Mucosa of descending colon (tissue), 3 donors: ENCODE data around the gene STUM. TPM values are rescaled to one million over a fixed set of nuclear protein-coding genes. Genes with fewer than 3 reads are reported as not detected.

Experiments used
- ATAC-seq: fragments of 200-7000 bp; cut with Tn5 transposase; one replicate; pipeline ENCODE4 v1.9.1; 2020; ENCODE audit warnings: mild to moderate bottlenecking, moderate library complexity
- DNase-seq, 3 donors: peaks; one replicate each; pipeline ENCODE4 v3.0.0-alpha.2; 2020
- H3K36me3 ChIP-seq: fragments of 200-600 bp; one replicate; pipeline ENCODE4 v1.8.0; 2021; ENCODE audit warnings: low read depth, mild to moderate bottlenecking
- H3K4me1 ChIP-seq: fragments of 200-600 bp; one replicate; pipeline ENCODE4 v1.8.0; 2021; ENCODE audit warnings: low read depth, mild to moderate bottlenecking
- H3K4me3 ChIP-seq: fragments of 200-600 bp; one replicate; pipeline ENCODE4 v1.8.0; 2021; ENCODE audit warnings: mild to moderate bottlenecking
- H3K9me3 ChIP-seq: fragments of 200-600 bp; one replicate; pipeline ENCODE4 v1.8.0; 2021; ENCODE audit warnings: mild to moderate bottlenecking
- intact Hi-C, 2 donors: fragments of 100-400 bp; cut with DNase I in 1 of 2; cut with micrococcal nuclease in 1 of 2; formaldehyde crosslinking; loops; one replicate each; pipeline versions ENCODE4 v1.11.0 to v1.11.1; 2022; cut with DNase I, micrococcal nuclease
- total RNA-seq, 3 donors: library from RNA; stranded (reverse); fragmentation: NEBNext Ultra II Directional in 2 of 3; extraction: Animal tissue kit (Norgen Biotek cat#: 25700) in 2 of 3; gene quantifications; one replicate each; pipeline versions ENCODE4 v1.2.1 to v1.2.4, GENCODE V29; 2021 to 2023
- TF ChIP-seq, protein P1 (sequence below): fragments of 200-600 bp; IDR thresholded peaks from one replicate; pipeline ENCODE4 v1.8.0; 2022; ENCODE audit warnings: antibody characterized with exemption, mild to moderate bottlenecking
- donor health status: DM: no; HTN: no; CAD: no; lungs with moderate emphysema.
- donor health status: DM: no; HTN: no; CAD: no.
- donor health status: DM: no; HTN: yes; CAD: no.

The STUM gene
- total RNA-seq, 3 donors from 2014 or later = 1.2 to 18.4 (median 4.9) TPM

DNA sequence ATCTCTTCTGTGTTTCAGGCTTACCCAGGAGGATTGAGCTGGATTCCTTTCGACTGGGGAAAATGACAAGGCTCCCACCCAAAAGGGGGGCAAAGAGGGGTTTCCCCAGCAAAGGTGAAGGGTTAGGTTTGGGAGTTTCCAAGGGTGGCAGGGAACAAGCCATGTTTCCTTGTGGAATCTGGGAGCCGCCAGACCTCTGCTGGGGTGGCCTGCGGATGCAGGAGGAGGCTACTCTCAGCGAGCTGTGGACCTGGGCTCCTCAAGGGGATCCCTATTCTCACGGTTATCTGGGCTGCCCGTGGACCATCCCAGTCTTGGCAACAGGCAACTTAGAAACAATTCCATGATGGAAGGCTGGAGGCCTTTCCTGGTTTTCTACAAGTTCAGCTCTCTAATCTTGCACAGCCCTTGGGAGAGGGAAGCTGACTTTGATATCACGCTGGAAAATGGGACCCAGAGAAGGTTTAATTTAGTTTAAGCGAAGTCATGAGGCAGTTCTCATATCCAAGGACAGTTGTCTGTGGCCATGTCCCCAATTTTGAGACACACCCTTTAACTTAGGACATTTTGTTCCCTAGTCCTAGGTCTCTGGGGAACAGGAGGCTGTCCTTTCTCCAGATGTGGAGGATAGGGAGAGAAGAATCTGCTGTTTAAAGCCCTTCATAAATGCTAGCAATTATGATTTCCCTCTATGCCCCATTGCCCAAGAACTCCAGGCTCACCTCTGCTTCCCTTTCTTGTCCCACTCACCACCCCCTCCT lies 24.7 kb upstream of the STUM start:
- Histone ChIP-seq H3K36me3 (no peaks in the 10 kb centered on the region), H3K9me3 (no peaks in the 10 kb centered on the region), H3K4me1 (no peaks in the 10 kb centered on the region), H3K4me3 (no peak overlapping the region)
- TF ChIP-seq, protein P1, sequence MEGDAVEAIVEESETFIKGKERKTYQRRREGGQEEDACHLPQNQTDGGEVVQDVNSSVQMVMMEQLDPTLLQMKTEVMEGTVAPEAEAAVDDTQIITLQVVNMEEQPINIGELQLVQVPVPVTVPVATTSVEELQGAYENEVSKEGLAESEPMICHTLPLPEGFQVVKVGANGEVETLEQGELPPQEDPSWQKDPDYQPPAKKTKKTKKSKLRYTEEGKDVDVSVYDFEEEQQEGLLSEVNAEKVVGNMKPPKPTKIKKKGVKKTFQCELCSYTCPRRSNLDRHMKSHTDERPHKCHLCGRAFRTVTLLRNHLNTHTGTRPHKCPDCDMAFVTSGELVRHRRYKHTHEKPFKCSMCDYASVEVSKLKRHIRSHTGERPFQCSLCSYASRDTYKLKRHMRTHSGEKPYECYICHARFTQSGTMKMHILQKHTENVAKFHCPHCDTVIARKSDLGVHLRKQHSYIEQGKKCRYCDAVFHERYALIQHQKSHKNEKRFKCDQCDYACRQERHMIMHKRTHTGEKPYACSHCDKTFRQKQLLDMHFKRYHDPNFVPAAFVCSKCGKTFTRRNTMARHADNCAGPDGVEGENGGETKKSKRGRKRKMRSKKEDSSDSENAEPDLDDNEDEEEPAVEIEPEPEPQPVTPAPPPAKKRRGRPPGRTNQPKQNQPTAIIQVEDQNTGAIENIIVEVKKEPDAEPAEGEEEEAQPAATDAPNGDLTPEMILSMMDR = no peak
- DNase-seq (no peak), ATAC-seq (no peak)
- intact Hi-C loops = no loop called here

DNA sequence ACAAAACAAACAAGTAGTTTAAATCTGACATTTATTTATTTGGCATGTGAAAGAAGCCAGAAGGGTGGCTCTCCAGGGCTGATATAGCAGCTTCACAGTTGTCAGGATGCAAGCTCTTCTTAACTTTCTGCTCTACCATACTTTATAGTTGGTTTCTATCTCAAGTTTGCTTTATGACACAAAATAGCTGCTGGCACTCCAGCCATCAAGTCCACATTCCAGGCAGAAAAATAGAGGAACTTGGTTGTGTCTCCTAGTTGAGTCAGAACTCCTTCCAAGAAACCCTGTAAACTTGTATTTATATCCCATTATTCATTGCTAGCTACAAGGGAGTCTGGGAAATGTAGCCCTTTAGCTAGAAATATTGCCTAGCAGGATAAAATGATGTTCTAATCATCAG lies 24.0 kb upstream of the STUM start:
- TF ChIP-seq, protein P1 = no peak
- DNase-seq (no peak), ATAC-seq (no peak)
- Histone ChIP-seq H3K36me3 (no peaks in the 10 kb centered on the region), H3K4me1 (no peaks in the 10 kb centered on the region), H3K4me3 (no peak overlapping the region), H3K9me3 (no peaks in the 10 kb centered on the region)
- intact Hi-C loops = no loop called here

DNA sequence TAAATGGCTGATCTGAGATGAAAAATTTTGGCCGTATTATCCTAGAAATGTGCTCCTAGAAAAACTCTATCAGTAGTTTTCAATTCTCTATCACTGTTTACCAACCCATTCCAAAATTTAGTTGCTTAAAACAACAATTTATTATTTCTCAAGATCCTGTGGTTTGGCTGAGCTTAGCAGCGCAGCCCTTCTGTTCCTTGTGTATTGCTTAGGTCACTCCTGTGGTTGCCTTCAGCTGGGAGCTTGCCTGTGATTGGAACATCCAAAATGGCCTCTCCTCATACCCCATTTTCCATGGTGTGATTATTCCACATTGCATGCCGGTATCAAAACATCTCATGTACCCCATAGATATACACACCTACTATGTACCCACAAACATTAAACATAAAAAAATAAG lies 22.8 kb upstream of the STUM start:
- ATAC-seq (no peak), DNase-seq (no peak)
- H3K4me3 ChIP-seq = no peak overlapping the region
- H3K9me3 ChIP-seq = no peaks in the 10 kb centered on the region
- TF ChIP-seq, protein P1 = no peak
- no peaks in the 10 kb centered on the region for H3K4me1 ChIP-seq
- intact Hi-C loops = no loop called here
- H3K36me3 ChIP-seq = no peaks in the 10 kb centered on the region

DNA sequence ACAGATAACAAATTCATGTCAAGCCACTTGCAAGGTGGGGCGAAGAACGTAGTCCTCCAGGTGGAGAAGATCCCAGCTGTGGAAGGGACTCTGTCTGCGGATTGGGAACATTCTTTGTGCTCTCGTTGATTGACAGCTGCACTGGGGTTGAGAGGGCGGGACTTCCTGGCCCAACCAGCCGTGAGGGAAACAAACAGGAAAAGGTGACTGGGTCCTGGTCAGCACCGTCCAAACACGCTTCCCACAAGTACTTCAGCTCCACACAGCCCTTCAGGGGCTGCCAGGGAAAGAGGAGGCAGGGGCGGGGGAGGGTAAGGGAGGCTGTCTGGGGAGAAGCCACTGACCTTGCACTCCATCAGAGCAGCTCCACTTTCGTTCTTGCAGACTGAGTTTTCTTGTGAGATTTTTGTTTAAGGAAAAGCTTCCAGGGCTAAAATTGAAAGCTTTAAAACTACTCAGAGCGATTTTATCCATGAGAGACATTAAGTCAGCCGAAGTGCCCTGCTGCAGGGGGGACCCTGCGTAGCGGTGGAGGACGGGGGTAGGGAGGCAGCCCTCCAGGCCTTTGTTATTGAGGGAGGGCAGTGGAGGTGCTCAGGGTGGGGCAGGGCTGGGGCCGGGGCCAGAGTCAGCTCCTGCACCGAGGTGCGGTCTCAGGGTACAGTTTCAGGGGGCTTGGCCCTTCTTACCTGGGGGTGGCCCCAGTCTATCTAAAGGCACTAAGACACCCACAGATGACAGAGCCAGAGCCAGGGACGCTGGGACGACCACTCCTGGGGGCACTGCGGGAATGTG lies 21.6 kb upstream of the STUM start:
- no peaks in the 10 kb centered on the region for H3K4me1 ChIP-seq
- ATAC-seq = no peak
- TF ChIP-seq, protein P1 = no peak
- intact Hi-C loops = no loop called here
- no peak for DNase-seq
- H3K4me3 ChIP-seq = no peak overlapping the region
- no peaks in the 10 kb centered on the region for H3K9me3 ChIP-seq
- H3K36me3 ChIP-seq = no peaks in the 10 kb centered on the region

DNA sequence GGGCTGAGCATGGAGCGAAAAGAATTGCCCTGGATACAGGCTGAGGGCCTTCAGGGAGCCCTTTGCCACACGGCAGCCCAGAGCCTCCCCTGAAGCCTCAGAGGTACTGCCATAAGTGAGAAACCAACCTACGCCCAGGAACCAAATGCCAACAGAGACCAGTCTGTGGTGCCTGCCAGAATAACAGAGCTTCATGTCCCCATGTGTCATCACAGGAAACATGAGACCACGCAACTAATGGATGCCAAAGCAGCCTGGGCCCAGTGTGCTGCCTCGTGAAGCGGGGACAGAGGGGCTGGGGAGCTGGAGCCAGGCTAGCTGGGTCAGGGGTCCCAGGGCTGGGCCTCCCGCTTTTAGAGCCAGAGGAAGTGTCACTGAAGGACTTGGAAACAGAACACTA lies 18.7 kb upstream of the STUM start:
- ATAC-seq = no peak
- no peak for DNase-seq
- Histone ChIP-seq H3K36me3 (no peaks in the 10 kb centered on the region), H3K4me3 (no peak overlapping the region), H3K4me1 (no peaks in the 10 kb centered on the region), H3K9me3 (no peaks in the 10 kb centered on the region)
- TF ChIP-seq, protein P1 = no peak
- intact Hi-C loops = loop anchor here (10.0 kb wide), 2 partner anchors 105 to 1275 kb away; no protein-coding TSS in a partner anchor
